OCI-LY3 (cell line): Measurements from ENCODE around the gene CCDC85B.

Experiments
- H2AFZ ChIP-seq: fragments of 200-600, 300-600 bp; shearing (Covaris generic); 2 replicates; pipeline ENCODE4 v1.6.0; 2014; ENCODE audit warnings: antibody characterized with exemption, low read depth, low read length
- H3K27ac ChIP-seq: fragments of 200-600, 300-600 bp; sonication (generic); 2 replicates; pipeline ENCODE4 v1.5.1; 2014; ENCODE audit warnings: mild to moderate bottlenecking, low read length, moderate library complexity, mixed read lengths
- H3K27me3 ChIP-seq: fragments of 200-600, 300-600 bp; sonication (generic); 2 replicates; pipeline ENCODE4 v1.6.1; 2014; ENCODE audit warnings: low read depth, low read length, mixed read lengths
- H3K36me3 ChIP-seq: fragments of 200-600, 300-600 bp; sonication (generic); replicated peaks from 2 replicates; pipeline ENCODE3; 2014; ENCODE audit warnings: low read depth, low read length, mixed read lengths
- H3K4me1 ChIP-seq: fragments of 300-600, 200-600 bp; sonication (generic); 2 replicates; pipeline ENCODE4 v1.6.1; 2014; ENCODE audit warnings: low read length, mixed read lengths
- H3K4me2 ChIP-seq: fragments of 200-600, 300-600 bp; sonication (generic); 2 replicates; pipeline ENCODE4 v1.6.1; 2014; ENCODE audit warnings: low read length, mixed read lengths
- H3K4me3 ChIP-seq: fragments of 300-600, 200-600 bp; sonication (generic); 2 replicates; pipeline ENCODE4 v1.5.1; 2014; ENCODE audit warnings: antibody characterized with exemption, mild to moderate bottlenecking, low read length, moderate library complexity
- H3K79me2 ChIP-seq: fragments of 300-600, 200-600 bp; shearing (Covaris generic); 2 replicates; pipeline ENCODE4 v1.6.1; 2014; ENCODE audit warnings: mild to moderate bottlenecking, low read length, mixed read lengths
- H3K9ac ChIP-seq: fragments of 300-600, 200-600 bp; shearing (Covaris generic); 2 replicates; pipeline ENCODE4 v1.6.0; 2014; ENCODE audit warnings: mild to moderate bottlenecking, low read length, moderate library complexity
- H3K9me3 ChIP-seq: fragments of 200-600, 300-600 bp; shearing (Covaris generic); 2 replicates; pipeline ENCODE4 v1.6.1; 2014; ENCODE audit warnings: low read length, mixed read lengths; ENCODE audit not compliant: insufficient read depth
- H4K20me1 ChIP-seq: fragments of 200-600, 300-600 bp; sonication (generic); 2 replicates; pipeline ENCODE4 v1.6.1; 2016; ENCODE audit warnings: low read length, mixed read lengths; ENCODE audit not compliant: insufficient read depth
- CTCF ChIP-seq: fragments of 200-600, 300-600 bp; sonication (generic); IDR thresholded peaks from 2 replicates; pipeline ENCODE4 v1.5.1; 2014; ENCODE audit warnings: antibody characterized with exemption, low read length, low read depth
- EZH2phosphoT487 ChIP-seq: fragments of 200-600 bp; shearing (Covaris generic); IDR thresholded peaks from 2 replicates; pipeline ENCODE4 v1.6.1; 2018; ENCODE audit warnings: antibody characterized with exemption, mixed run types, low read depth

CCDC85B gene

GRCh38 chr11:65870706-65871681 is 19.5 kb upstream of the CCDC85B start:
- peaks cover 6% of the 10 kb centered on the region for H3K4me1 ChIP-seq
- H3K4me2 ChIP-seq, result no peak overlapping the region
- H3K9ac ChIP-seq, result no peak overlapping the region

GRCh38 chr11:65871811-65872548 is 18.5 kb upstream of the CCDC85B start:
- no peaks in the 10 kb centered on the region for H3K27me3 ChIP-seq
- H3K4me3 ChIP-seq, result no peak overlapping the region
- no peaks in the 10 kb centered on the region for H3K79me2 ChIP-seq
- H3K27ac ChIP-seq, result no peak overlapping the region
- H3K36me3 ChIP-seq, result peaks cover 12% of the 10 kb centered on the region
- H2AFZ ChIP-seq, result no peak overlapping the region
- H4K20me1 ChIP-seq, result no peaks in the 10 kb centered on the region; the same call in 1 of the 2 replicates
- no peaks in the 10 kb centered on the region for H3K9me3 ChIP-seq
- no peak overlapping the region for H3K4me2 ChIP-seq
- H3K4me1 ChIP-seq, result peaks cover 6% of the 10 kb centered on the region
- no peak for TF ChIP-seq CTCF
- TF ChIP-seq EZH2phosphoT487, result no peak
- H3K9ac ChIP-seq, result no peak overlapping the region

More at GRCh38 chr11:65870706-65871681, 19.5 kb upstream of the CCDC85B start:
- no peaks in the 10 kb centered on the region; the same call in 1 of the 2 replicates for H4K20me1 ChIP-seq
- no peaks in the 10 kb centered on the region for H3K27me3 ChIP-seq
- H3K9me3 ChIP-seq, result no peaks in the 10 kb centered on the region
- no peak overlapping the region for H3K4me3 ChIP-seq
- TF ChIP-seq CTCF, result no peak
- no peak for TF ChIP-seq EZH2phosphoT487
- H3K79me2 ChIP-seq, result no peaks in the 10 kb centered on the region
- H3K27ac ChIP-seq, result no peak overlapping the region
- no peak overlapping the region for H2AFZ ChIP-seq
- peaks cover 19% of the 10 kb centered on the region for H3K36me3 ChIP-seq

- Histone ChIP-seq H4K20me1 (no peaks in the 10 kb centered on the region), H3K79me2 (no peaks in the 10 kb centered on the region), H3K9ac (peak within 1 kb of the TSS; percentile 66), H2AFZ (peak within 1 kb of the TSS; percentile 43; the same call in 1 of the 2 replicates), H3K27me3 (no peaks in the 10 kb centered on the region), H3K36me3 (peaks cover 5% of the 10 kb centered on the region), H3K4me1 (peaks cover 6% of the 10 kb centered on the region), H3K4me2 (peak within 1 kb of the TSS; percentile 90), H3K4me3 (peak within 1 kb of the TSS; percentile 80), H3K27ac (peak within 1 kb of the TSS; percentile 48), H3K9me3 (no peaks in the 10 kb centered on the region)
- no peak for TF ChIP-seq EZH2phosphoT487
- no peak for TF ChIP-seq CTCF
These were observed 17.7 kb upstream of the CCDC85B start, which contains the start of gene EFEMP2 for GRCh38 chr11:65872586-65873317. TSS of gene EFEMP2 (minus strand) at chr11:65872800. CDS start at chr11:65872354, 446 bp downstream.
